ENCODE measurements around the gene MS4A4A.

GRCh38 chr11:60339356-60339755 lies 58.9 kb downstream of the MS4A4A start:
- TF ChIP-seq CEBPB (IDR thresholded peaks at IDR 0.05): no peak
- no peak for TF ChIP-seq TCF12 (IDR thresholded peaks at IDR 0.05; ENCODE audit: low read depth)
- TF ChIP-seq RAD21 (IDR thresholded peaks at IDR 0.05; ENCODE audit: low read depth): no peak
- TF ChIP-seq TAF1 (IDR thresholded peaks at IDR 0.05; ENCODE audit: low read depth): no peak
- TF ChIP-seq, protein P1, sequence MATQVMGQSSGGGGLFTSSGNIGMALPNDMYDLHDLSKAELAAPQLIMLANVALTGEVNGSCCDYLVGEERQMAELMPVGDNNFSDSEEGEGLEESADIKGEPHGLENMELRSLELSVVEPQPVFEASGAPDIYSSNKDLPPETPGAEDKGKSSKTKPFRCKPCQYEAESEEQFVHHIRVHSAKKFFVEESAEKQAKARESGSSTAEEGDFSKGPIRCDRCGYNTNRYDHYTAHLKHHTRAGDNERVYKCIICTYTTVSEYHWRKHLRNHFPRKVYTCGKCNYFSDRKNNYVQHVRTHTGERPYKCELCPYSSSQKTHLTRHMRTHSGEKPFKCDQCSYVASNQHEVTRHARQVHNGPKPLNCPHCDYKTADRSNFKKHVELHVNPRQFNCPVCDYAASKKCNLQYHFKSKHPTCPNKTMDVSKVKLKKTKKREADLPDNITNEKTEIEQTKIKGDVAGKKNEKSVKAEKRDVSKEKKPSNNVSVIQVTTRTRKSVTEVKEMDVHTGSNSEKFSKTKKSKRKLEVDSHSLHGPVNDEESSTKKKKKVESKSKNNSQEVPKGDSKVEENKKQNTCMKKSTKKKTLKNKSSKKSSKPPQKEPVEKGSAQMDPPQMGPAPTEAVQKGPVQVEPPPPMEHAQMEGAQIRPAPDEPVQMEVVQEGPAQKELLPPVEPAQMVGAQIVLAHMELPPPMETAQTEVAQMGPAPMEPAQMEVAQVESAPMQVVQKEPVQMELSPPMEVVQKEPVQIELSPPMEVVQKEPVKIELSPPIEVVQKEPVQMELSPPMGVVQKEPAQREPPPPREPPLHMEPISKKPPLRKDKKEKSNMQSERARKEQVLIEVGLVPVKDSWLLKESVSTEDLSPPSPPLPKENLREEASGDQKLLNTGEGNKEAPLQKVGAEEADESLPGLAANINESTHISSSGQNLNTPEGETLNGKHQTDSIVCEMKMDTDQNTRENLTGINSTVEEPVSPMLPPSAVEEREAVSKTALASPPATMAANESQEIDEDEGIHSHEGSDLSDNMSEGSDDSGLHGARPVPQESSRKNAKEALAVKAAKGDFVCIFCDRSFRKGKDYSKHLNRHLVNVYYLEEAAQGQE (IDR thresholded peaks at IDR 0.05; ENCODE audit: low read depth): no peak
- no peak for TF ChIP-seq EGR1 (IDR thresholded peaks at IDR 0.05)
- TF ChIP-seq EP300 (IDR thresholded peaks at IDR 0.05; ENCODE audit: borderline replicate concordance): no peak

All from Ishikawa (cell line).